Upper lobe of right lung (tissue), 1 donor: ENCODE data around the gene TFAM. TPM values are rescaled to one million over a fixed set of nuclear protein-coding genes. Genes with fewer than 3 reads are reported as not detected.

ENCODE experiments used
- ATAC-seq: fragments of 200-7000 bp; cut with Tn5 transposase; one replicate; pipeline ENCODE4 v1.9.1; 2020; ENCODE audit warnings: mild to moderate bottlenecking, moderate library complexity
- DNase-seq: peaks from one replicate; pipeline ENCODE4 v3.0.0-alpha.2; 2020
- H3K27ac ChIP-seq: fragments of 200-600 bp; one replicate; pipeline ENCODE4 v1.8.0; 2022
- H3K27me3 ChIP-seq: fragments of 200-600 bp; one replicate; pipeline ENCODE4 v1.8.0; 2022; ENCODE audit warnings: mild to moderate bottlenecking
- H3K36me3 ChIP-seq: fragments of 200-600 bp; one replicate; pipeline ENCODE4 v1.8.0; 2022
- H3K4me1 ChIP-seq: fragments of 200-600 bp; one replicate; pipeline ENCODE4 v1.8.0; 2022
- H3K4me3 ChIP-seq: fragments of 200-600 bp; one replicate; pipeline ENCODE4 v1.8.0; 2022; ENCODE audit warnings: mild to moderate bottlenecking
- H3K9me3 ChIP-seq: fragments of 200-600 bp; one replicate; pipeline ENCODE4 v1.8.0; 2022
- CTCF ChIP-seq: fragments of 200-600 bp; IDR thresholded peaks from one replicate; pipeline ENCODE4 v1.8.0; 2022; ENCODE audit warnings: antibody characterized with exemption
- intact Hi-C: fragments of 100-400 bp; cut with DNase I; formaldehyde crosslinking; loops from one replicate; pipeline ENCODE4 v1.11.0; 2022
- total RNA-seq: library from RNA; stranded (reverse); fragmentation: NEBNext Ultra II Directional; extraction: Animal tissue kit (Norgen Biotek cat#: 25700); gene quantifications from one replicate; pipeline ENCODE4 v1.2.1, GENCODE V29; 2021
- donor health status: DM: no; HTN: yes; CAD: no; lungs with severe emphysema.

TFAM gene
- total RNA-seq, 1 donor from 2014 or later = 28.3 TPM

- no peak for TF ChIP-seq CTCF
- H3K4me3 ChIP-seq = no peak overlapping the region
- no peaks in the 10 kb centered on the region for H3K9me3 ChIP-seq
- intact Hi-C loops = no loop called here
- DNase-seq (no peak), ATAC-seq (no peak)
- no peaks in the 10 kb centered on the region for H3K4me1 ChIP-seq
- no peak overlapping the region for H3K27ac ChIP-seq
- H3K36me3 ChIP-seq = no peaks in the 10 kb centered on the region
- H3K27me3 ChIP-seq = no peaks in the 10 kb centered on the region
Measured at GRCh38 chr10:58444321-58444720, 59.1 kb downstream of the TFAM start.

DNA sequence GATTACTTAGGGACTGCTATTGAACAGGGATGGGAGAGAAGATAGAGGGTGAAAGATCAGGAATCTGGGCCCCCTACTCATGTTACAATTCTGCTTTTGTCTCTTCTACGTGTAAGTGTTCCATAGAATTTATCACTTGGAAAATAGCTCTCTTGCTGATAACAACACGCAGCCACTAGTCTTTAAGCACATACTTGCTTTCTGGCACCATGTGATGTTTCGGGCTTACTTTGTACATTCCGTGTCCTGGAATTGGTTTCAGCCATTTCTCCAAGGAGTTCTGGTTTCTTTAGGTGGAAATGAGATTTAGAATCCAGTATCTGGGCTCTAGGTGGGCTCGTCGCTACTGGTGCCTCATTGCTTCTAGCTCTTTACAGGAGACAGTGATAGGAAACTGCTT, 59.7 kb downstream of the TFAM start:
- no peak overlapping the region for H3K4me3 ChIP-seq
- no peak overlapping the region for H3K27ac ChIP-seq
- ATAC-seq (no peak), DNase-seq (no peak)
- H3K27me3 ChIP-seq = no peaks in the 10 kb centered on the region
- intact Hi-C loops = no loop called here
- no peak for TF ChIP-seq CTCF
- H3K36me3 ChIP-seq = no peaks in the 10 kb centered on the region
- H3K4me1 ChIP-seq = no peaks in the 10 kb centered on the region
- H3K9me3 ChIP-seq = no peaks in the 10 kb centered on the region

- Histone ChIP-seq H3K4me3 (no peak overlapping the region), H3K9me3 (no peaks in the 10 kb centered on the region), H3K27ac (no peak overlapping the region), H3K27me3 (no peaks in the 10 kb centered on the region), H3K4me1 (no peaks in the 10 kb centered on the region), H3K36me3 (no peaks in the 10 kb centered on the region)
- intact Hi-C loops = no loop called here
- no peak for TF ChIP-seq CTCF
- ATAC-seq = peak; percentile 21
- DNase-seq = no peak
Measured at GRCh38 chr10:58448121-58448935, 63.1 kb downstream of the TFAM start.

Other genes with a start within 250 kb of the TFAM start
- gene IPMK, start 117.5 kb upstream of the TFAM start, total RNA-seq = 5.7 TPM
- gene CISD1, start 116.2 kb upstream of the TFAM start, total RNA-seq = 23.7 TPM
- gene UBE2D1, start 50.4 kb upstream of the TFAM start, total RNA-seq = 18.2 TPM
- gene BICC1, start 127.5 kb downstream of the TFAM start, total RNA-seq = 9.2 TPM